ENCODE data around the gene CUX1.
"Not testable (repeated sequence)": the region's sequence is repeated elsewhere in the genome, so short reads cannot be mapped to it uniquely, and the experiment has no call there.

DNA sequence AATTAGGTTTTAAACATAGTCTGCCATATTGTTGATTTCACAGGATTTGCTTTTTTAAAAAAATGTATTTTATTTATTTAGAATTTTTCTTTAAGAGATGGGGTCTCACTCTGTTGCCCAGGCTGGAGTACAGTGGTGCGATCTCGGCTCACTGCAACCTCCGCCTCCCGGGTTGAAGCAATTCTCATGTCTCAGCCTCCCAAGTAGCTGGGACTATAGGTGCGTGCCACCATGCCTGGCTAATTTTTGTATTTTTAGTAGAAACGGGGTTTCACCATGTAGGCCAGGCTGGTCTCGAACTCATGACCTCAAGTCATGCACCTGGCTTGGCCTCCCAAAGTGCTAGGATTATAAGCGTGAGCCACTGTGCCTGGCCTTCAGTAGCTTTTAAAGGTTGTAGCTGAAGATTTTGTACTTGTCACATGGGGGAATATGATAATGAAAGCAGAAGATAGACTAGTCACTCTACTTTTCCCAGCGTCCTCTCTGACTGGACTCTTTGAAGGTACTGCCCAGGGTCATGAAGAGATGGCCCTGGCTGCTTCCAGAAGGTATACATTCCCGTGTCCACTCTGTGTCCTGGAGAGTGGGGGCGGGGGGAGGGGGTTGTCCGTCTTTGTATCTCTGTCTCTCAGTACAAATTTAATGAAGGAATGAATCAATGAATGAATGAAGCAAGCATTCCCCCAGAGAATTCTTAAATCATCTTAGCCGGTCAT is 194.8 kb downstream of the CUX1 start:
- TF ChIP-seq, protein P1, sequence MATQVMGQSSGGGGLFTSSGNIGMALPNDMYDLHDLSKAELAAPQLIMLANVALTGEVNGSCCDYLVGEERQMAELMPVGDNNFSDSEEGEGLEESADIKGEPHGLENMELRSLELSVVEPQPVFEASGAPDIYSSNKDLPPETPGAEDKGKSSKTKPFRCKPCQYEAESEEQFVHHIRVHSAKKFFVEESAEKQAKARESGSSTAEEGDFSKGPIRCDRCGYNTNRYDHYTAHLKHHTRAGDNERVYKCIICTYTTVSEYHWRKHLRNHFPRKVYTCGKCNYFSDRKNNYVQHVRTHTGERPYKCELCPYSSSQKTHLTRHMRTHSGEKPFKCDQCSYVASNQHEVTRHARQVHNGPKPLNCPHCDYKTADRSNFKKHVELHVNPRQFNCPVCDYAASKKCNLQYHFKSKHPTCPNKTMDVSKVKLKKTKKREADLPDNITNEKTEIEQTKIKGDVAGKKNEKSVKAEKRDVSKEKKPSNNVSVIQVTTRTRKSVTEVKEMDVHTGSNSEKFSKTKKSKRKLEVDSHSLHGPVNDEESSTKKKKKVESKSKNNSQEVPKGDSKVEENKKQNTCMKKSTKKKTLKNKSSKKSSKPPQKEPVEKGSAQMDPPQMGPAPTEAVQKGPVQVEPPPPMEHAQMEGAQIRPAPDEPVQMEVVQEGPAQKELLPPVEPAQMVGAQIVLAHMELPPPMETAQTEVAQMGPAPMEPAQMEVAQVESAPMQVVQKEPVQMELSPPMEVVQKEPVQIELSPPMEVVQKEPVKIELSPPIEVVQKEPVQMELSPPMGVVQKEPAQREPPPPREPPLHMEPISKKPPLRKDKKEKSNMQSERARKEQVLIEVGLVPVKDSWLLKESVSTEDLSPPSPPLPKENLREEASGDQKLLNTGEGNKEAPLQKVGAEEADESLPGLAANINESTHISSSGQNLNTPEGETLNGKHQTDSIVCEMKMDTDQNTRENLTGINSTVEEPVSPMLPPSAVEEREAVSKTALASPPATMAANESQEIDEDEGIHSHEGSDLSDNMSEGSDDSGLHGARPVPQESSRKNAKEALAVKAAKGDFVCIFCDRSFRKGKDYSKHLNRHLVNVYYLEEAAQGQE (IDR thresholded peaks at IDR 0.05; ENCODE audit: low read depth, low read length), result not testable (repeated sequence)
- TF ChIP-seq POLR2A (IDR thresholded peaks at IDR 0.05; ENCODE audit: low read depth, low read length); TBL1XR1 (IDR thresholded peaks at IDR 0.05; ENCODE audit: low read depth, low read length); JUND (IDR thresholded peaks at IDR 0.05; ENCODE audit: low read depth, low read length); TAF1 (IDR thresholded peaks at IDR 0.05; ENCODE audit: borderline replicate concordance, low read depth, low read length); NFIC (IDR thresholded peaks at IDR 0.05; ENCODE audit: low read depth, low read length); EZH2 (IDR thresholded peaks at IDR 0.05; ENCODE audit: borderline replicate concordance, control insufficient read depth, low read depth, low read length); TCF7 (IDR thresholded peaks at IDR 0.05; ENCODE audit: borderline replicate concordance); GATAD2B (conservative IDR thresholded peaks at IDR 0.05; ENCODE audit: low read depth): not testable (repeated sequence)
- TF ChIP-seq, protein P2, sequence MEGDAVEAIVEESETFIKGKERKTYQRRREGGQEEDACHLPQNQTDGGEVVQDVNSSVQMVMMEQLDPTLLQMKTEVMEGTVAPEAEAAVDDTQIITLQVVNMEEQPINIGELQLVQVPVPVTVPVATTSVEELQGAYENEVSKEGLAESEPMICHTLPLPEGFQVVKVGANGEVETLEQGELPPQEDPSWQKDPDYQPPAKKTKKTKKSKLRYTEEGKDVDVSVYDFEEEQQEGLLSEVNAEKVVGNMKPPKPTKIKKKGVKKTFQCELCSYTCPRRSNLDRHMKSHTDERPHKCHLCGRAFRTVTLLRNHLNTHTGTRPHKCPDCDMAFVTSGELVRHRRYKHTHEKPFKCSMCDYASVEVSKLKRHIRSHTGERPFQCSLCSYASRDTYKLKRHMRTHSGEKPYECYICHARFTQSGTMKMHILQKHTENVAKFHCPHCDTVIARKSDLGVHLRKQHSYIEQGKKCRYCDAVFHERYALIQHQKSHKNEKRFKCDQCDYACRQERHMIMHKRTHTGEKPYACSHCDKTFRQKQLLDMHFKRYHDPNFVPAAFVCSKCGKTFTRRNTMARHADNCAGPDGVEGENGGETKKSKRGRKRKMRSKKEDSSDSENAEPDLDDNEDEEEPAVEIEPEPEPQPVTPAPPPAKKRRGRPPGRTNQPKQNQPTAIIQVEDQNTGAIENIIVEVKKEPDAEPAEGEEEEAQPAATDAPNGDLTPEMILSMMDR (IDR thresholded peaks at IDR 0.05 in 2 of 3, conservative IDR thresholded peaks at IDR 0.05 in 1 of 3; ENCODE audit: control insufficient read depth in 2 of 3, extremely low read depth in 1 of 3, insufficient read depth in 1 of 3, low read depth in 3 of 3, low read length in 3 of 3), result not testable (repeated sequence)
- TF ChIP-seq, protein P3, sequence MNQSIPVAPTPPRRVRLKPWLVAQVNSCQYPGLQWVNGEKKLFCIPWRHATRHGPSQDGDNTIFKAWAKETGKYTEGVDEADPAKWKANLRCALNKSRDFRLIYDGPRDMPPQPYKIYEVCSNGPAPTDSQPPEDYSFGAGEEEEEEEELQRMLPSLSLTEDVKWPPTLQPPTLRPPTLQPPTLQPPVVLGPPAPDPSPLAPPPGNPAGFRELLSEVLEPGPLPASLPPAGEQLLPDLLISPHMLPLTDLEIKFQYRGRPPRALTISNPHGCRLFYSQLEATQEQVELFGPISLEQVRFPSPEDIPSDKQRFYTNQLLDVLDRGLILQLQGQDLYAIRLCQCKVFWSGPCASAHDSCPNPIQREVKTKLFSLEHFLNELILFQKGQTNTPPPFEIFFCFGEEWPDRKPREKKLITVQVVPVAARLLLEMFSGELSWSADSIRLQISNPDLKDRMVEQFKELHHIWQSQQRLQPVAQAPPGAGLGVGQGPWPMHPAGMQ (IDR thresholded peaks at IDR 0.05; ENCODE audit: borderline replicate concordance), result not testable (repeated sequence)
- TF ChIP-seq, protein P4, sequence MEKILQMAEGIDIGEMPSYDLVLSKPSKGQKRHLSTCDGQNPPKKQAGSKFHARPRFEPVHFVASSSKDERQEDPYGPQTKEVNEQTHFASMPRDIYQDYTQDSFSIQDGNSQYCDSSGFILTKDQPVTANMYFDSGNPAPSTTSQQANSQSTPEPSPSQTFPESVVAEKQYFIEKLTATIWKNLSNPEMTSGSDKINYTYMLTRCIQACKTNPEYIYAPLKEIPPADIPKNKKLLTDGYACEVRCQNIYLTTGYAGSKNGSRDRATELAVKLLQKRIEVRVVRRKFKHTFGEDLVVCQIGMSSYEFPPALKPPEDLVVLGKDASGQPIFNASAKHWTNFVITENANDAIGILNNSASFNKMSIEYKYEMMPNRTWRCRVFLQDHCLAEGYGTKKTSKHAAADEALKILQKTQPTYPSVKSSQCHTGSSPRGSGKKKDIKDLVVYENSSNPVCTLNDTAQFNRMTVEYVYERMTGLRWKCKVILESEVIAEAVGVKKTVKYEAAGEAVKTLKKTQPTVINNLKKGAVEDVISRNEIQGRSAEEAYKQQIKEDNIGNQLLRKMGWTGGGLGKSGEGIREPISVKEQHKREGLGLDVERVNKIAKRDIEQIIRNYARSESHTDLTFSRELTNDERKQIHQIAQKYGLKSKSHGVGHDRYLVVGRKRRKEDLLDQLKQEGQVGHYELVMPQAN (conservative IDR thresholded peaks at IDR 0.05), result not testable (repeated sequence)
